ENCODE results near the gene CDKAL1.

The CDKAL1 gene

DNA sequence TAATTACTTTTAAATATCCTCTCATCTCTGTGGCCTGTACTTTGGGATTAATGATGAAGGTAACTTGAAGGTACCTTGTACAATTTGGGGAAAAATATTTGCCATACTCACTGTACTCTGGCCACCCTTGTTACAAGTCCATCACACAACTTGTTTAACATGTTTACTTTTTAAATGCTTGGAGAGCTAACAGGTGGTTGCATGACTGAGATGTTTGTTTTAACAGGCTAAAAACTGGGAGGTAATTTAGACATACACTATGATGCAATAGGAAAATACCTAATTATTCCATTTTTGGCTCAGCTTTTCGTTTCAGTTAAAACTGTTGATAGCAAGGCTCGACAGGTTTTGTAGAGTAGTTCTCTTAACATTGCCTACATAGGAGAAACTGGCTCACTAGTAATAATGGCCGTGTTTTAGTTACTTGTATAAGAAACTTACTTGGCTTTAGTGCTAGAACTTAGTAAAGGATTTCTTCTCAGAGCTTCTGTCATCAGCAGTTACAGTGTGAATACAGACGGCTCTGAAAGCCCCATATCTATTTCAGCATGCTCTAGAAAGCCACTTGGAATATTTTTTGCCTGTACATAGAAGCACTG is 569.5 kb downstream of the CDKAL1 start:
- Histone ChIP-seq H3K27ac (ENCODE audit: low read length, poor library complexity, severe bottlenecking) (no peak overlapping the region), H3K79me1 (replicated peaks; ENCODE audit: low read length, poor library complexity, severe bottlenecking) (no peaks in the 10 kb centered on the region), H2AK5ac (ENCODE audit: low read length, severe bottlenecking) (no peak overlapping the region), H2BK15ac (ENCODE audit: low read depth, poor library complexity, severe bottlenecking) (no peak overlapping the region), H3K4me1 (ENCODE audit: control insufficient read depth, insufficient read depth, low read depth, low read length) (no peaks in the 10 kb centered on the region), H3K9me3 (ENCODE audit: control insufficient read depth, low read length) (no peaks in the 10 kb centered on the region), H2BK120ac (ENCODE audit: low read depth, low read length) (no peak overlapping the region), H2BK5ac (ENCODE audit: low read depth, low read length, poor library complexity, severe bottlenecking) (no peak overlapping the region), H3K27me3 (ENCODE audit: control insufficient read depth in 1 of 2, insufficient read depth in 1 of 2, low read length in 2 of 2) (no peaks in the 10 kb centered on the region), H4K8ac (ENCODE audit: low read length) (no peak overlapping the region), H2AFZ (ENCODE audit: low read depth, low read length) (no peak overlapping the region), H3K4me3 (ENCODE audit: insufficient read depth in 1 of 2, low read depth in 1 of 2, low read length in 2 of 2) (no peak overlapping the region), H3K36me3 (ENCODE audit: control insufficient read depth in 1 of 2, insufficient read depth in 2 of 2, low read depth in 1 of 2, low read length in 2 of 2) (no peaks in the 10 kb centered on the region), H3K4me2 (ENCODE audit: low read length, poor library complexity, severe bottlenecking) (no peak overlapping the region), H2BK12ac (ENCODE audit: low read length in 2 of 2) (no peak overlapping the region), H3K18ac (ENCODE audit: low read depth in 1 of 2, low read length in 2 of 2) (no peak overlapping the region), H3K9ac (ENCODE audit: low read length) (no peak overlapping the region), H4K91ac (ENCODE audit: low read length) (no peak overlapping the region), H3K4ac (ENCODE audit: low read depth in 1 of 2, low read length in 2 of 2) (no peak overlapping the region), H3K23ac (ENCODE audit: low read length in 2 of 2) (no peak overlapping the region), H3K14ac (ENCODE audit: low read length in 2 of 2) (no peak overlapping the region)
- no peak for DNase-seq
- 94% methylated on average over 3 of the region's 4 CpGs for WGBS

DNA sequence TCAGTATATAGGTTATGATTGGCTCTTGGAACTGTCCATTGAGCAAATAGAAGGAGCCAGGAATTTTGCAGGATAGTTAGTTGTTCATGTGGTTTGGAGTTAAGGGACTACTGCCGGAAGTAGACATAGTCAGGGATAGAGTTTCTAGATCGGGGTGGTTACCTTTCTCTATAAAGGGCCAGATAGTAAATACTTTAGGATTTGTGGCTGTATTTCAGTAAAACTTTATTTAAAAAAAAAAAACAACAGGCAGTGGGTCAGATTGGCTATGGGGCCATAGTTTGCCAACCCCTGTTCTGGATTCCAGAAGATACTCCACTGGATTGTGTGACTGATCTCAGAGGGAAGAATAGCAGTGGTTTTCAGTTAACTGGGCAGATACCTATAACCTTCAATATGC is 570.0 kb downstream of the CDKAL1 start:
- Histone ChIP-seq H2AK5ac (ENCODE audit: low read length, severe bottlenecking) (no peak overlapping the region), H2BK5ac (ENCODE audit: low read depth, low read length, poor library complexity, severe bottlenecking) (no peak overlapping the region), H3K18ac (ENCODE audit: low read depth in 1 of 2, low read length in 2 of 2) (no peak overlapping the region), H3K9ac (ENCODE audit: low read length) (no peak overlapping the region), H3K79me1 (replicated peaks; ENCODE audit: low read length, poor library complexity, severe bottlenecking) (no peaks in the 10 kb centered on the region), H4K8ac (ENCODE audit: low read length) (no peak overlapping the region), H2BK15ac (ENCODE audit: low read depth, poor library complexity, severe bottlenecking) (no peak overlapping the region), H3K27ac (ENCODE audit: low read length, poor library complexity, severe bottlenecking) (no peak overlapping the region), H3K9me3 (ENCODE audit: control insufficient read depth, low read length) (no peaks in the 10 kb centered on the region), H3K4me2 (ENCODE audit: low read length, poor library complexity, severe bottlenecking) (no peak overlapping the region), H4K91ac (ENCODE audit: low read length) (no peak overlapping the region), H3K4me1 (ENCODE audit: control insufficient read depth, insufficient read depth, low read depth, low read length) (no peaks in the 10 kb centered on the region), H2BK12ac (ENCODE audit: low read length in 2 of 2) (no peak overlapping the region), H3K4me3 (ENCODE audit: insufficient read depth in 1 of 2, low read depth in 1 of 2, low read length in 2 of 2) (no peak overlapping the region), H2AFZ (ENCODE audit: low read depth, low read length) (no peak overlapping the region), H3K36me3 (ENCODE audit: control insufficient read depth in 1 of 2, insufficient read depth in 2 of 2, low read depth in 1 of 2, low read length in 2 of 2) (no peaks in the 10 kb centered on the region), H2BK120ac (ENCODE audit: low read depth, low read length) (no peak overlapping the region), H3K4ac (ENCODE audit: low read depth in 1 of 2, low read length in 2 of 2) (no peak overlapping the region), H3K23ac (ENCODE audit: low read length in 2 of 2) (no peak overlapping the region), H3K14ac (ENCODE audit: low read length in 2 of 2) (no peak overlapping the region), H3K27me3 (ENCODE audit: control insufficient read depth in 1 of 2, insufficient read depth in 1 of 2, low read length in 2 of 2) (no peaks in the 10 kb centered on the region)
- no peak for DNase-seq
- 91% methylated on average over 1 of the region's 2 CpGs for WGBS

DNA sequence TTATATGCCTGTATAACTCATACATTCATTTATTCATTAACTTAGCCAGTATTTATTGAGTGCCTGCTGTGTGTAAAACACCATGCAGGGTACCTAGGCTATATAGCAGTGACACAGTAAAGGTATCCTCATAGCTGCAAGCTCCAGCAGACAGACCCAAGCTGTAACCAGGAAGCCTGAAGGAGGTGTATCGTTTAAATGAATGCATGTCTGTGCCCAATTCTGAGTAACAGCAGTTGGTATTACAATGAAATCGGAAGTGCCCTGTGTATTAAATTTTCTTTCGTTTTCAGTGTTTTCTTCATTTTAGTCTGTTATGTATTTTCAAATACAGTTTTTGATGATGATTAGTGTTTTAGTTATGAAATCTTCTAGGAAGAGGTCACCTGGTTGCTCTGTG is 573.5 kb downstream of the CDKAL1 start:
- Histone ChIP-seq H2BK120ac (ENCODE audit: low read depth, low read length) (no peak overlapping the region), H3K4me3 (ENCODE audit: insufficient read depth in 1 of 2, low read depth in 1 of 2, low read length in 2 of 2) (no peak overlapping the region), H2AFZ (ENCODE audit: low read depth, low read length) (no peak overlapping the region), H2AK5ac (ENCODE audit: low read length, severe bottlenecking) (no peak overlapping the region), H3K27me3 (ENCODE audit: control insufficient read depth in 1 of 2, insufficient read depth in 1 of 2, low read length in 2 of 2) (no peaks in the 10 kb centered on the region), H3K9ac (ENCODE audit: low read length) (no peak overlapping the region), H3K18ac (ENCODE audit: low read depth in 1 of 2, low read length in 2 of 2) (no peak overlapping the region), H3K79me1 (replicated peaks; ENCODE audit: low read length, poor library complexity, severe bottlenecking) (no peaks in the 10 kb centered on the region), H2BK12ac (ENCODE audit: low read length in 2 of 2) (no peak overlapping the region), H3K27ac (ENCODE audit: low read length, poor library complexity, severe bottlenecking) (no peak overlapping the region), H3K23ac (ENCODE audit: low read length in 2 of 2) (no peak overlapping the region), H3K4ac (ENCODE audit: low read depth in 1 of 2, low read length in 2 of 2) (no peak overlapping the region), H3K36me3 (ENCODE audit: control insufficient read depth in 1 of 2, insufficient read depth in 2 of 2, low read depth in 1 of 2, low read length in 2 of 2) (no peaks in the 10 kb centered on the region), H4K8ac (ENCODE audit: low read length) (no peak overlapping the region), H2BK5ac (ENCODE audit: low read depth, low read length, poor library complexity, severe bottlenecking) (no peak overlapping the region), H3K4me2 (ENCODE audit: low read length, poor library complexity, severe bottlenecking) (no peak overlapping the region), H3K14ac (ENCODE audit: low read length in 2 of 2) (no peak overlapping the region), H3K4me1 (ENCODE audit: control insufficient read depth, insufficient read depth, low read depth, low read length) (no peaks in the 10 kb centered on the region), H3K9me3 (ENCODE audit: control insufficient read depth, low read length) (no peaks in the 10 kb centered on the region), H4K91ac (ENCODE audit: low read length) (no peak overlapping the region), H2BK15ac (ENCODE audit: low read depth, poor library complexity, severe bottlenecking) (no peak overlapping the region)
- 98% methylated on average over 3 of the region's 3 CpGs for WGBS
- DNase-seq, result no peak

- WGBS, result 42% methylated on average over 4 of the region's 5 CpGs
- Histone ChIP-seq H2BK15ac (ENCODE audit: low read depth, poor library complexity, severe bottlenecking) (no peak overlapping the region), H3K4me3 (ENCODE audit: insufficient read depth in 1 of 2, low read depth in 1 of 2, low read length in 2 of 2) (no peak overlapping the region), H3K27ac (ENCODE audit: low read length, poor library complexity, severe bottlenecking) (peak overlapping the region; percentile 69), H3K18ac (ENCODE audit: low read depth in 1 of 2, low read length in 2 of 2) (no peak overlapping the region), H2BK120ac (ENCODE audit: low read depth, low read length) (no peak overlapping the region), H3K79me1 (replicated peaks; ENCODE audit: low read length, poor library complexity, severe bottlenecking) (no peaks in the 10 kb centered on the region), H3K4me2 (ENCODE audit: low read length, poor library complexity, severe bottlenecking) (no peak overlapping the region), H2AFZ (ENCODE audit: low read depth, low read length) (no peak overlapping the region), H2BK5ac (ENCODE audit: low read depth, low read length, poor library complexity, severe bottlenecking) (no peak overlapping the region), H2BK12ac (ENCODE audit: low read length in 2 of 2) (no peak overlapping the region), H4K8ac (ENCODE audit: low read length) (no peak overlapping the region), H3K14ac (ENCODE audit: low read length in 2 of 2) (no peak overlapping the region), H3K9me3 (ENCODE audit: control insufficient read depth, low read length) (no peaks in the 10 kb centered on the region), H3K9ac (ENCODE audit: low read length) (peak overlapping the region; percentile 19), H3K23ac (ENCODE audit: low read length in 2 of 2) (no peak overlapping the region), H2AK5ac (ENCODE audit: low read length, severe bottlenecking) (no peak overlapping the region), H3K36me3 (ENCODE audit: control insufficient read depth in 1 of 2, insufficient read depth in 2 of 2, low read depth in 1 of 2, low read length in 2 of 2) (no peaks in the 10 kb centered on the region), H3K4ac (ENCODE audit: low read depth in 1 of 2, low read length in 2 of 2) (no peak overlapping the region), H3K27me3 (ENCODE audit: control insufficient read depth in 1 of 2, insufficient read depth in 1 of 2, low read length in 2 of 2) (no peaks in the 10 kb centered on the region), H3K4me1 (ENCODE audit: control insufficient read depth, insufficient read depth, low read depth, low read length) (no peaks in the 10 kb centered on the region), H4K91ac (ENCODE audit: low read length) (no peak overlapping the region)
- peak; percentile 42 for DNase-seq
These were observed 575.3 kb downstream of the CDKAL1 start for GRCh38 chr6:21109391-21110178.

Measured in mesenchymal stem cell (in vitro differentiated cells and primary cell).